Measurements from ENCODE around the gene CUZD1.

CUZD1 gene

GRCh38 chr10:122812751-122813150 lies 32.9 kb downstream of the CUZD1 start:
- Histone ChIP-seq H3K4me3 (replicated peaks; ENCODE audit: insufficient read depth, low read length) (no peak overlapping the region), H3K27ac (replicated peaks) (no peak overlapping the region), H3K27me3 (ENCODE audit: insufficient read depth, poor library complexity, severe bottlenecking) (peaks cover 3% of the 10 kb centered on the region)
- no peak for DNase-seq (ENCODE audit: low read depth in 1 of 2, low spot score in 1 of 2)
- TF ChIP-seq GABPA (IDR thresholded peaks at IDR 0.05; ENCODE audit: low read depth), result no peak
- TF ChIP-seq REST (IDR thresholded peaks at IDR 0.05; ENCODE audit: insufficient replicate concordance, low read depth), result no peak
- TF ChIP-seq POLR2AphosphoS5 (IDR thresholded peaks at IDR 0.05; ENCODE audit: low read depth), result no peak
- TF ChIP-seq CTCF (IDR thresholded peaks at IDR 0.05; ENCODE audit: insufficient read depth, low read length), result no peak
- no peak for TF ChIP-seq SPI1 (IDR thresholded peaks at IDR 0.05; ENCODE audit: borderline replicate concordance, low read depth)

GRCh38 chr10:122802282-122802681 lies 43.4 kb downstream of the CUZD1 start:
- Histone ChIP-seq H3K4me3 (replicated peaks; ENCODE audit: insufficient read depth, low read length) (no peak overlapping the region), H3K27ac (replicated peaks) (no peak overlapping the region), H3K27me3 (ENCODE audit: insufficient read depth, poor library complexity, severe bottlenecking) (no peaks in the 10 kb centered on the region)
- no peak for DNase-seq (ENCODE audit: low read depth in 1 of 2, low spot score in 1 of 2)
- TF ChIP-seq SPI1 (IDR thresholded peaks at IDR 0.05; ENCODE audit: borderline replicate concordance, low read depth), result no peak
- TF ChIP-seq GABPA (IDR thresholded peaks at IDR 0.05; ENCODE audit: low read depth), result no peak
- no peak for TF ChIP-seq CTCF (IDR thresholded peaks at IDR 0.05; ENCODE audit: insufficient read depth, low read length)
- no peak for TF ChIP-seq REST (IDR thresholded peaks at IDR 0.05; ENCODE audit: insufficient replicate concordance, low read depth)
- no peak for TF ChIP-seq POLR2AphosphoS5 (IDR thresholded peaks at IDR 0.05; ENCODE audit: low read depth)

GRCh38 chr10:122798704-122799231 lies 46.9 kb downstream of the CUZD1 start:
- H3K27ac ChIP-seq (replicated peaks), result no peak overlapping the region
- H3K4me3 ChIP-seq (replicated peaks; ENCODE audit: insufficient read depth, low read length), result no peak overlapping the region
- DNase-seq (ENCODE audit: low read depth in 1 of 2, low spot score in 1 of 2), result no peak
- TF ChIP-seq SPI1 (IDR thresholded peaks at IDR 0.05; ENCODE audit: borderline replicate concordance, low read depth) (no peak), REST (IDR thresholded peaks at IDR 0.05; ENCODE audit: insufficient replicate concordance, low read depth) (no peak), POLR2AphosphoS5 (IDR thresholded peaks at IDR 0.05; ENCODE audit: low read depth) (no peak)
- H3K27me3 ChIP-seq (ENCODE audit: insufficient read depth, poor library complexity, severe bottlenecking), result no peaks in the 10 kb centered on the region
